HG03565 (cell line): ENCODE measurements around the gene EIF4E3.
A peak's percentile ranks its signal among the peaks of the same experiment; 100 is the strongest.

Experiments used
- ATAC-seq: cut with Tn5 transposase; IDR thresholded peaks from one replicate; pipeline ENCODE4 v1.9.1; 2021; ENCODE audit warnings: mild to moderate bottlenecking, moderate library complexity; ENCODE audit not compliant: unreplicated experiment

EIF4E3 gene

DNA sequence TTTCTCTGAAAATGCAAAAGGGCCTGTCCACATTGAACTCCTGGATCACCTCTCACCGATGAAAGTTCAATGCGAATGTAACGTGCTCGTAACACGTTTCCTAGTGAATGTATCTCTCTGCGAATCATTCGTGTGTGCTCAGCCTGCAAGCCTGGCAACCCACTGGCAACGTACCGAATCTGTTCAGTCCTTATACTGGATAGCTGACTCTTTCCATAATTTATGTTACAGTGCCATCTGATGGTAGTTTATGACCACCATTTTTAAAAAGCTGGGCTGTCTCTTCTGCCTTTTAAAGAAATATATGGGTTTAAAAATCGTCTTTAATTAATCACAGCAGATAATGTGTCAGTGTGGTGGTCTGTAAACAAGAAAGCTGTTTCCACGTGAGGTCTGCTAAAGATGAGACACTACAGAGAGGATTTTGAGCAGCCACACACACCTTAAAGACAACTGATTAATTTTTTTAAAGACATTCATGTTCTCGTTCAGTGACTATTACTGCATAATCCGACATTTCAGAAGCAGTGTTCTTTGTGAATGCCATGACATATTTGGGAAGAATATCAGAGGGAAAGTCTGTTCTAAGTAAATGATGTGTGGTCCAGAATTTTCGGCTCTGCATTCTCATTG lies 72.3 kb downstream of the EIF4E3 start:
- ATAC-seq: no peak

DNA sequence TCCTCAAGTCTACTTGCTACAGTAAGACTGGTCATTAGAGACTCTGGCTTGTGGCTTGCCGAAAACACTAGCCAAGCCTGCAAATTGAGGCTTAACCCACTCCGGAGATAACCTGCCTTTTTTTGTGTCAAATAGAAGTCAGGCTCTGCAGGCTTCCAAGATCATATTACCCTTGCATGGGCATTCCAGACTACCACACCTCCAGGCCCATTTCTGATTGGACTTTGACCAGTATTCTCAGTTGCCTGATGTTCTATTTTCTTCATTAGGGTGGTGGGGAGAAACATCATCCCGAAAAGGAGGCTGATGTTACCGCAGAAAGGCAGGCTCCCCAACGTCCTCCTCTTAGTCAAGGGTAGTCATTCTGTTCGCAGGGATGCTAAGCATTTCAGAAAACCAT lies 73.6 kb downstream of the EIF4E3 start:
- ATAC-seq: no peak

DNA sequence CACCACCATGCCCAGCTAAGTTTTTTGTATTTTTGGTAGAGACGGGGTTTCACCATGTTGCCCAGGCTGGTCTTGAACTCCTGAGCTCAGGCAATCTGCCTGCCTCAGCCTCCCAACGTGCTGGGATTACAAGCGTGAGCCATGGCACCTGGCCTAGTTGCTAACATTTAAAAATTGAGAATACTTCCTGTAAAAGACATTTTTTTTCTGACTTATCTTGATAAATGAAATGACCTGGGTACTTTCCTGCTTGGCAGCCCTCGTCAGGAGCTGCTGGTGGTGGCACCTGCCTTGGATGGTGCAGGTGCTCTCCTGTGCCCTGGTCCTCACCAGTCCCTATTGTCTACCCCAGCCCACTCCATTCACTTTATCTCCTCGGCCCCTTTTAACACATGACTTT lies 74.8 kb downstream of the EIF4E3 start:
- ATAC-seq: no peak

DNA sequence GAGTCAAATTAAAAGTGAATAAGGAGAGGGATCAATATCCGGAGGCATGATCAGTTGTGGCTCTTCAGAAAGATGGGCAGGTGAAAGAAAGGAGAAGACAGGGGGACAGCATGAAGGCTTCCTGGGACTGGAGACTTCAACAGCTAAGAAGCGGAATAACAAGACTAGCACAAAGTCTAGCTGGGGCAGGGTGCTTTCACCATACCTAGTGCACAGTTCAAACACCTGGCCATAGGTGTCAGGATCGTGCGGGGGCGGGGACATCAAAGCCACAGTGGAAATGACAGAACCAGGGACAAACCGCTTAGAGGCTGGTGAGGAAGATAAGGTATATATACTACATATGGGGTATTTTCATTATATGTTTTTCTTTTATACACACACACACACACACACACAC lies 75.4 kb downstream of the EIF4E3 start:
- no peak for ATAC-seq

DNA sequence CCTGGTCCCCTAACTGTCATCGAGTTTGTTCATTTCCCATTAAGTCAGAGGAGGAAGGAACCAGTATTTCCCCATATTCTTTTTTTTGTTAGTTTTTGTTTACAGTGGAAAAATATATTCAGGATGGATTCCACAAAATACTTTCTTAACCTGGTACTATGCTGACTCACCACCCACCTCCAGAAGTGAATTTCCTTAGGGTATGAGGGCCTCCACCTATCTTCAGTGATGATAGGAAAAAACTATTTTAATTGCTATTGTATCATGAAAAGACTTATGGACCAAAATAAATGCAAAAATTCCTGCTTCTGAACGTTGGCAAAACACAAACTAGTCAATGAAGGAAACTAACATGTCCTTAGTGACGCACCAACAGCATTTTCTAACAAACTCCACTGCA lies 77.5 kb downstream of the EIF4E3 start:
- no peak for ATAC-seq

DNA sequence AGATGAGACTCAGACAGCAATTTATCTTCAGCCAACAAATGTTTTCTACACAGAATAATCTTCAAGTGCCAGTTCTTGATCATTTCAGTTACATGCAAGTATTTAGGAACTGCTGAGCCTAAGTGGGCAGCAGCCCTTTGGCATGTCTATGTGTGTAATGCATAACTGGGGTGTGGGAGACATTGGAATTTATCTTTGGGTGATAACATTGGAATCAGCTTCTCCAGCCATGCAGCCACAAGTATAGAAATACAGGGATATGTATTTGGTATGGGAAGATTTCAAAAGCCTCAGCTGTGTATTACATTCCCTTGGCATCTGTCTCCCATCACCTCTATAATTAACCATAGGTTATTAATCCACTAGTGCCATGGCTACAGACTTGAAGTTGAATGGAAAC lies 78.2 kb downstream of the EIF4E3 start:
- no peak for ATAC-seq

DNA sequence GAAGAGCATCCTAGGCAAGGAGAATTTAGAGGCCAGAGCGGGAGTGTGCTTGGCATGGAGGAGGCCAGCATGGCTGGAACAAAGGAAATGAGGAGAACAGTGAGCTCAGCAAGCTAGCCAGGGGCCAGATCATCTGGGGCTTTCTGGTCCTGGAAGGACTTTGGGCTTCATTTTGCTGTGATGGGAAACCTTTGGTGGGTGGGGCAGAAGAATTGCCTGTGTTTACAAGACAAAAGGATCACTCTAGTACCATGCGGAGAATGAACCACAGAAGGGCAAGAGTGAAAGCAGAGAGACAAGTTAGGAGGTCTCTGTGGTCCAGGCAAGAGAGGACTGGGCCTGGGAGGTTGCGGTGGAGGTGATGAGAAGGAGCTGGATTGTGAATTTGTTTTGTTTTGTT lies 80.1 kb downstream of the EIF4E3 start:
- ATAC-seq: no peak

DNA sequence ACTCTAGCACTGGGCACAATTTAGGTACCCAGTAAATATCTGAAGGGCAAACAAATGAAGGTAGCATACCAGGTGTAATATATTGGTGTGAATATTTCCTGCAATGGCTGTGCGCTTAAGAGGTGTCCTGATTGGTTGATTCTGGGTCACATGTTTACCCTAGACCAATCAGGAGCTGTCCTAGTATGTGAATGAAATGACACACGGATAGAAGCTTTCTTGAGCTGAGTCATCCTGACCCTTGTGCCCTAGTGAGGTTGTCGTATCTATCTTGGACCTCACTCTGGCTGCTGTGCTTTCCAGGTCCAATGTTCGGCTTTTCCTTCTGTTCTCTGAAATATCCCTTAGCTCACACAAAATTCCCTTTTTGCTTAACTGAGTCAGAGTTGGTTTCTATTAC lies 83.5 kb downstream of the EIF4E3 start:
- ATAC-seq: peak; percentile 67

DNA sequence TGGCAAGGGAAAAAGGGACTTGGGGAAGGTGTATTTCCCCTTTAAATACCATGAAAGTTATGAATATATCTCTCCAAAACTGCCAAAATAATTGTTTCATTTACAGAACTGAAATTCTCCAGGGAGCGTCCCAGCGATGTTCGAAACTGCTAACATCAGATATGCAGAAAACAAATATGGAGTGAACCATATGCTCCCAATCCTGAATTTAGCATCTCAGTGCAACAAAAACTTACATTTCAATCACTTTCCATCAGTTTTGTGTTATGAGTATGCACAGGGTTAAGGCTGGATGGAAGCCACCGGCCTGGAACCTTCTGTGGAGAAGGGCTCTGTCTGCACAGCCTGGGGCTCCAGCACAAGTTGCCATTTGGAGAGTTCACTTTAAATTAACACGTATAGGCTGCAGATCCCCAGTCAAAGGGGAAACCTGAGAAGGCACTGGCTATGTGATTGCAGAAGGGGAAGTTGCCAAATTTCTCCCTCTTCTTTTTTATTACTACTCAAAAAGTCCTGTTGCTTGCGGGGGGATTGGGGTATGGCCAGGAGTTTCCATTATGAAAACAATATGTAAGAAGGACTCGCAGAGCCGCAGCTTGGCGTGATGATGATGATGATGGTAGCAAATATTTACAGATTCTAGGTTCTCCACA lies 84.7 kb downstream of the EIF4E3 start:
- no peak for ATAC-seq

DNA sequence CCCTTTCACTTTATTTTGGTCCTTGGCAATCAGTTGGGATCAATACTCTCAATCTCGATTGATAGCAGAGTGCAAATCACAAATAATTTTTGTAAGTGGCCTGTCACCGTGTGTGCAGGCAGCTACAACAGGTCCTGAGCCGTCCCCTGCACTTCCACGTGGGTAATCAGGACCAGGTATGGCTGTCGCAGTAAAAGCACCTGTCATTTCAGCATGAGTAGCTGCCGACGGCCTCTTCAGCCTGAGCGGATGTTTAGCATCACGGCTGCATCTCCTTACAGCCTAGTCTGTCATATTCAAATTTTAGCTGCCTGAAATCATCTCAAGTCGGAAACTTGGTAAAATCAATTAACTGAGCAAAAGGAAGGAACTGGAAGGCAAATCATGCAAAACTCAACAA lies 88.7 kb downstream of the EIF4E3 start:
- no peak for ATAC-seq

DNA sequence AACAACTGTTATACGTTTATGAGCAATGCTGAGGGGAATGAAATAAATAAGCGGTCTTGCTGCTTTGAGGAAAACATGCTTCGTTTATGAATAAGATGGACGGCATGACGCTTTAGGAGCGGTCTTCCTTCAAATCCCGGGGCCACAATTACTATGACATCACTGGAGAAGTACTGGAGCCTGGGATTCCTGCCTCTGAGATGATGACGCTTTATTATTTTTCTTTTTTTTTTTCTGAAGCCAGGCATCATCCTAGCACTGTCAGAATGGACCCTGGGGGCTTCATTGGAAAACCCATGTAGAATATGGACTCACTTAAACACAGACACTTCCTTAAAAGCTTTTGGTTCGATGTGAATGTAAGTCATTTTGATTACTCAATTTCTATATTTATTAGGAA lies 89.2 kb downstream of the EIF4E3 start:
- no peak for ATAC-seq

DNA sequence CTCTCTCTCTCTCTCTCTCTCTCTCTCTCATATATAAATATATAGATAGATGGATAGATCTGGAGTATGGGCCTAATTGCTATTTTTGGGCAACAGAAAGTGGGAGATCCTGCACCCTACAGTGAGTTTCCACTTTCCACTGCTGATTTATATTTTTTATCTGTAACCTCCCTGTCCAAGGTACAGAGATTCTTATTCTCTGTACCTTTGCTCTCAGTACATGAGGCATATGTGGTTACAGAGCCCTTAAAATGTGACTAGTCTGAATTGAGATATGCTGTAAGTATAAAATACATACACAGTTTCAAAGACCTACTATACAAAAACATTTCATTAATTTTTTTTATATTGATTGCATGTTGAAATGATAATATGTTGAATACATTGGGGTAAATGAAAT lies 90.5 kb downstream of the EIF4E3 start:
- no peak for ATAC-seq

DNA sequence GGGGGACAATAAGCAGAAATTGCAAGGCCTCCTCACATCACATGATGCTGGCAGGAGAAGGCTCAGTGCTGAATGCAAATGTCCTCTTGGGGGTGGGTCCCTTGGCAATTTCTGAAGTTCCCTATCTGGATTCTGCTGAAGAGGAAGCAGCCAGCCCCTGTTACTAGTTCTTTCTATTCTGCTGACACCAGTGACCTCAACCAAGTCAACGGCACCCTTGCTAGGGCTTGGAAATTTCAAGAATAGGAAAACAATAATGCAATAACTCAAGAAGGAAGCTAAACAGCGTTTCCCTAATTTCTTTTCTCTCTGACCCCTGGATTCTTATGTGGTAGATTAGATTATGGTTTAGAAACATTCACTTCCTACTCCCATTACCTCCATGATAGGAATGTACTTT lies 95.5 kb downstream of the EIF4E3 start:
- ATAC-seq: no peak

DNA sequence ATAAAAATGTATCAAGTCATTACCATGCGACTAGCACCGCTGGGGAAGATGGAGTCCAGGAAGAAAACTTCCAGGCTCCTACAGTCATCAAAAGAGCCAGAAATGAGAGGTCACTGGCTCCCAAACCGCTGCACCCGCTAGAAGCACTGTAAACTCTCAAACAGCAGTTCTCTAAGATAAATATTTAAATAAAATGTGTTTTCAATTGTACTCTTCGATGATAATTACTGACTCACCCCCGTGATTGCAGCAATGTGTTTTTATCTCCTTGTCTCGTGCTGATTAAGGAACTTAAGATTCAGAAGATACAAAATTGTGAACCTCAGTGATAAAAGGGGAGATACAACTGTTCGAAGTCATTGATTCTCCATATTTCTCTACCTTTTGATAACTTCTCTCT lies 95.9 kb downstream of the EIF4E3 start:
- no peak for ATAC-seq

DNA sequence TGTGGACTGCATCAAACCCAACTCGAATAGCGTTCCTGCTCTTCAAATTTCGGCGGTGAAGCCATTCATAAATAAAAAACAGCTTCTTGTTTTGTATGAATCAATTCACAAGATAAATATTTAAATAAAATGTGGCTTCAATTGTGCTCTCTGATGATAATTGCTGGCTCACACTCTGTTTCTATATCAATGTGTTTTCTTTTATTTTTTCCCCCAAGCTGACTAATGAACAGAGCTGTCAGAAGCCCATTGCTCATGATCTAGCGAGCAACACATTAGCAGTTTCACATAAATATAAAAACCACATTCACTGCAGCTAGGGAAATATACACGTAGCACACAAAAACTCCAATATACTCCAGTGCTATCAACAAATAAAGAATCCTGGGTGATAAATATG lies 96.7 kb downstream of the EIF4E3 start:
- ATAC-seq: no peak

DNA sequence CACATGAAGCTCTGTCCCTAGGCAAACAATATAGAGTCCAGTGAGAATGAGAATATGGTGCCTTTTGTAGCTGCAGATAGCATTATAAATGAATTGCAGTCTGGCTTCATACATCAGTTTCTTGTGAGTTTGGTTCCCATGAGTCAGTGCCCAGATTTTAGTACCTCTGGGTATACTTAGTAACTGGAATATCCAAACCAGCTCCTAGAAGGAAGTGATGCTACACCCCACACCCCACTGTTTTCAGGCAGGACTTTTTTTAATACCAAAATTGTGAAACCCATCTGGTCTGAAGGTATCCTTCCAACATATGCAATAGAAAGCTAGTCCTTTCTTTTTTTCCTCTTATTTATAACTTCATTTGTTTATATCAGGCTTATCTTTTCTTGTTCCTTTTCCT lies 99.5 kb downstream of the EIF4E3 start:
- no peak for ATAC-seq
